Activated T-helper 1 cell treated with anti-CD3 and anti-CD28 coated beads, Interleukin-12 subunit alpha, Interleukin-12 subunit beta, Interleukin-2, Interleukin-4 antibody, amounts not matched to agents 30 ng/mL and 10 ng/mL and 1 ng/mL, durations not matched to agents 14 hours and 24 hours and 36 hours (primary cell): ENCODE measurements around the gene SLC13A4. TPM values are rescaled to one million over a fixed set of nuclear protein-coding genes. Genes with fewer than 3 reads are reported as not detected.
"Not testable (repeated sequence)": the region's sequence is repeated elsewhere in the genome, so short reads cannot be mapped to it uniquely, and the experiment has no call there.

ENCODE experiments used
- DNase-seq: peaks from one replicate; pipeline ENCODE4 v3.0.0; 2021; ENCODE audit warnings: low spot score
- H3K27ac Mint-ChIP-seq: one replicate; pipeline ENCODE4 v1.8.0; 2021; ENCODE audit warnings: mild to moderate bottlenecking, mixed read lengths
- H3K27me3 Mint-ChIP-seq: one replicate; pipeline ENCODE4 v1.8.0; 2022; ENCODE audit warnings: mild to moderate bottlenecking, moderate library complexity, mixed read lengths; ENCODE audit not compliant: insufficient read depth
- H3K36me3 Mint-ChIP-seq: one replicate; pipeline ENCODE4 v1.8.0; 2021; ENCODE audit warnings: low read depth, mixed read lengths
- H3K4me1 Mint-ChIP-seq: one replicate; pipeline ENCODE4 v1.8.0; 2021; ENCODE audit warnings: low read depth, mixed read lengths
- H3K4me3 Mint-ChIP-seq: one replicate; pipeline ENCODE4 v1.8.0; 2021; ENCODE audit warnings: mild to moderate bottlenecking, moderate library complexity, mixed read lengths
- H3K9me3 Mint-ChIP-seq: one replicate; pipeline ENCODE4 v1.8.0; 2021; ENCODE audit warnings: mixed read lengths
- intact Hi-C: fragments of 100-400 bp; cut with micrococcal nuclease; formaldehyde crosslinking; loops from one replicate; pipeline ENCODE4 v1.15.1; 2024
- total RNA-seq: library from RNA; stranded (reverse); gene quantifications from 2 replicates; pipeline ENCODE4 v1.2.3, GENCODE V29; 2022

SLC13A4 gene
- total RNA-seq, 1 donor from 2014 or later, result not detected

DNA sequence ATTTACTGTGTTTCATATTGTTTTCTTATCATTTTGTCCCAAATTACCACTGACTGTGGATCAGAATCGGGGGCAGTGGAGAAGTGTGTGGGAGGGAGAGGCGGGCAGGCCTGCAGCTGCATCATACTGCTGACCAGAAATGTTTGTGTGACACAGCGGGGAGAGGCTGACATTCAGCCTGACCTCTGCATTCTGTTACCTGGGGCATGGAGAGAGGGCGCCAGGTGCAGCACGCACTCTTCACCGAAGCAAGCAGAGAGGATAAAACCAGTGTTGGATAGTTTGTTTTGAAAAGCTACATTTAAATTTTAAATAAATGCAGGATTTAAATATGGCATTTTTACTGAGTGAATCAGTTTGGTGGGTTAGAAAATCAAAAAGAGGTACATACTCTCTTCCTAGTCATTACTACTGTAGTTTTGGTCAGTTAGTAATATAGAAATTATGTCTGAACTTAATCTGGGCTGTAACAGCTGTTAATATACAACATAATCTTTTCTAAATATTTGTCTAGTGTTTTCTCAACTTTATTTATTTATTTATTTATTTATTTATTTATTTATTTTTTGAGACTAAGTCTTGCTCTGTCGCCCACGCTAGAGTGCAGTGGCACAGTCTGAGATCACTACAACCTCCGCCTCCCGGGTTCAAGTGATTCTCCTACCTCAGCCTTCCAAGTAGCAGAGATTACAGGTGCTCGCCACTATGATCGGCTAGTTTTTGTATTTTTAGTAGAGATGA lies 74.5 kb downstream of the SLC13A4 start:
- Mint-ChIP-seq H3K27ac (no peak overlapping the region), H3K9me3 (no peaks in the 10 kb centered on the region), H3K4me3 (no peak overlapping the region), H3K36me3 (no peaks in the 10 kb centered on the region), H3K4me1 (no peaks in the 10 kb centered on the region), H3K27me3 (no peaks in the 10 kb centered on the region)
- DNase-seq, result no peak
- intact Hi-C loops, result no loop called here

DNA sequence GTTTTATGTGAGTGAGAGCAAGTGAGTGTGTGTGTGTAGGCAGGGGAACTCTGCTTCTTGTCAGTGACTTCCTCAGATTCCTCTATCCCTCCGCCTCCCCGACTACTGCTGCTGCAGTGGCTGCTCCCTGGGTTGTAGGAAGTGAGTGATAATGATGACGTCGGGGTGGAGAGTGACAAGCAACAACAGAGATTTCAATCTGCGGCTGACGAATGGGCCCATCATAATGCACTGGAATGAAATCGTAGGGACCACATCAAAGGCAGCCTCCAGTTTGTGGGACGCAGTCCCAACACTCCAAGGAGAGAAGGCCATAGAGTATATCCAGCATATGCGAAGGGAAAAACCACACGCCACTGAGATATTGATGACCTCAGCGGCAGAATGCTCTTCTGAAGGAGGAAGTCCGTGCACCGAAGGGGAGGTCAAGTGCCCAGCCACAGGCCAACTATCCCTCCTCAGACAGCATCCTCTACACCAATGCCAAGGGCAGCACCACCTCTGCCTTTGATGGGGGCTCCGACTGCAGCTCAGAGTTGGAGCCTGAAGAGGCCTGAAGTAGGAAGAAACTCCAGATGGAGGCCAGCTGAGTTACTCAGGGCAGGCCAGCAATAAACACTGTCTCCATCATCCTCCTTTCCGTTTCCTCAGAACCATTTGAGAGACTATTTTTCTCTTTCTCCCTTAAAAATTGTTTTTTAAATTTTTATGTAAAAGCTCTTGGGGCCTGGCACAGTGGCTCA lies 77.0 kb downstream of the SLC13A4 start:
- intact Hi-C loops, result no loop called here
- Mint-ChIP-seq H3K9me3 (no peaks in the 10 kb centered on the region), H3K4me1 (no peaks in the 10 kb centered on the region), H3K4me3 (no peak overlapping the region), H3K36me3 (peaks cover 6% of the 10 kb centered on the region), H3K27me3 (no peaks in the 10 kb centered on the region), H3K27ac (no peak overlapping the region)
- DNase-seq, result no peak

DNA sequence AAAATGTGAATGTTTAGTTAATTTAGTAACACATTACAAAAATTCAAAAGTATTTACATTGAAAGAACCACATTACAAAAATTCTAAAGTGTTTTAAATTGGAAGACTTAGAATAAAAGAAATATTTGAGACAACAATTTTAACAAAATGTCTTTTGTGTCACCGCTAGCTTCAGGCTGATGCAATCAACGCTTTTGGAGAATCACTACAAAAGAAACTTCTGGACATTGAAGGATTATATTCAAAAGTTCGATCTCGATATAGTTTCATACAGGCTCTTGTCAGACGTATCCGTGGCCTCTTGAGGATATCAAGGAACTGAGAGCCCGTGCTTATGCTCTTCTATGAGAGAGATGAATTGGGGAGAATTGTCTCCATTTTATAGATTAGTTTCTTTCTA lies 79.8 kb downstream of the SLC13A4 start:
- no peaks in the 10 kb centered on the region for H3K27me3 Mint-ChIP-seq
- intact Hi-C loops, result no loop called here
- H3K9me3 Mint-ChIP-seq, result no peaks in the 10 kb centered on the region
- peaks cover 24% of the 10 kb centered on the region for H3K36me3 Mint-ChIP-seq
- no peak overlapping the region for H3K4me3 Mint-ChIP-seq
- no peak for DNase-seq
- H3K27ac Mint-ChIP-seq, result no peak overlapping the region
- H3K4me1 Mint-ChIP-seq, result no peaks in the 10 kb centered on the region

DNA sequence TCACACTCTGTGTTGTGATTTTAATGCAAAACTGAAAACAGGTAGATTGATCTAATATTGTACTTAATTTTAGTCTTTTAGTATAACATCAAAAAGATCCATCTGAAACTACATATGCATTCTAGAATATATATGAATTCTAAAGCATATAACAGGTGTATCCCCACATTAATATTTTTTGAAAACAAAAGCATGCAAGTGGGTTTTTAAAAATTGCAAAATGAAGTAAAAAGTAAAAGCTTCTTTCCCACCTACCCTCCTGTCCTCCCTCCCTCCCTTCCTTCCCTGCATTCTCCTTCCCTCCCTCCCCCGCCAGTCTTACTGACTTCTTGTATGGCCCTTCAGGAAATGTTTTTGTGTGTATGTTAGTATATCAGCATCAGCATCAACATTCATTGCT lies 80.2 kb downstream of the SLC13A4 start:
- no peaks in the 10 kb centered on the region for H3K27me3 Mint-ChIP-seq
- DNase-seq, result no peak
- no peaks in the 10 kb centered on the region for H3K4me1 Mint-ChIP-seq
- no peaks in the 10 kb centered on the region for H3K9me3 Mint-ChIP-seq
- intact Hi-C loops, result no loop called here
- H3K4me3 Mint-ChIP-seq, result no peak overlapping the region
- H3K36me3 Mint-ChIP-seq, result peaks cover 24% of the 10 kb centered on the region
- no peak overlapping the region for H3K27ac Mint-ChIP-seq

DNA sequence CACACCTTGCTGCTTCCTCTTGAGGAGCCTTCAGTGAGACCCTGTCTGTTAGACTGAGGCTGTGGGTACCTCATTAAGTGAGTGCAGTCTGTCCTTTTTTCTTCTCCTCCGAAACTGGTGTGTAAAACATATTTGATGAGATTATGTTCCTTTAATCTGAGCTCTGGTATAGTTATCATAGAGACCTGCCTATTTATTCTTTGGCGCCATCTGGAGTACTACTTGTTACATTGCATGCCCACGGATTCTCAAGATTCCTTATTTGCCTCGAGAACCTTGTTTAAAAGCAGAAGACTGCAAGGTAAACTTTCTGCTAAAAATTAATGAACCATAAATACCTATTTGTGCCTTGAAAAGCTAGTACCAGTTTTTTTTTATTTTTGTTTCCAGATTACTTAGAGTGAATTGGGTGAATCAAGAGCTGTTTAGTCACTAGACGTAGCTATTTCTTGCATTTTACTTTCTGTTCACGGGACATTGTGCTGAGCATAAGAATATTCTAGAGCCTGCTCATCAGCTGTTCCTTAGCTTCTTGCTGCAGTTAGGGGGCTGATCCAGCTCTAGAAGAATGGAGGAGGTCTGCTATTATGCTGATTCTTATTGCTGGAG lies 82.6 kb downstream of the SLC13A4 start:
- DNase-seq, result no peak
- Mint-ChIP-seq H3K4me3 (no peak overlapping the region), H3K36me3 (peaks cover 33% of the 10 kb centered on the region), H3K27ac (no peak overlapping the region), H3K9me3 (no peaks in the 10 kb centered on the region), H3K27me3 (no peaks in the 10 kb centered on the region), H3K4me1 (no peaks in the 10 kb centered on the region)
- intact Hi-C loops, result loop anchor here (1.0 kb wide), 4 partner anchors 24 to 371 kb away; no protein-coding TSS in a partner anchor

DNA sequence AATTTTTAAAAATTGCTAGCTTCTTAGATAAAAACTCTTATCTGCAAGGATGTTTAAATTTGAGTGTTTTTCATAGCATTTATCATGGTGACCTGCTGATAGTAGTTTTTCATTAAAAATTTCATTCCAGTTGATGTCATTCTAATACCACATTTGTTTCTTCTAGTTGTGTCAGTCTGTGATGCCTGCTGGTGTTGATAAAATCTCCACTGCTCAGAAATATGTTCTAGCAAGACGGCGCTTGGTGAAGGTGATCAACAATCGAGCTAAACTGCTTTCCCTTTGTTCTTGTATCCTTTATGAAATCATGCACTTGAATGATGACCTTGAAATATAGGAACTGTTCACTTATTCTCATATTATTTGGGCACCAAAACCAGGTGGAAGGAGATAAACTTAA lies 83.3 kb downstream of the SLC13A4 start:
- DNase-seq, result no peak
- Mint-ChIP-seq H3K4me3 (no peak overlapping the region), H3K36me3 (peaks cover 38% of the 10 kb centered on the region), H3K9me3 (no peaks in the 10 kb centered on the region), H3K27ac (no peak overlapping the region), H3K27me3 (no peaks in the 10 kb centered on the region), H3K4me1 (no peaks in the 10 kb centered on the region)
- intact Hi-C loops, result loop anchor here (1.0 kb wide), 4 partner anchors 23 to 370 kb away; no protein-coding TSS in a partner anchor

DNA sequence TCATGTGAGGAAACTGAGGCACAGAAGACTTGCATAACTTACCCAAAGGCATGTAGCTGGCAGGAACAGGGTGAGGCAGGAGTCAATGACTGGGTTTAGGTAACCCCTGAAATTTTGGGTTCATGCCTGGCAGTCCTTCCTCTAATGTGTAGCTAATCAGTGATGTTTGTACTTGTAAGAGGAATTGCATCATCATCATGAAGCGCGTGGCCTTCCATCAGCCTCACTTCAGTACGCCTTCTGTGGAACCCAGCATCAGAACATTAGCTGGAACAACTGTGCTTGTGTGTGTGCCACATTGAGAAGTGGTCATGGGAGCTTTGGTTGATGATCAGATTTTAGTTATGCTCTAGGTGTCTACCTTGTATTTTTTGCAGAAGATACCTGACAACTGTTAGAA lies 83.8 kb downstream of the SLC13A4 start:
- H3K4me1 Mint-ChIP-seq, result no peaks in the 10 kb centered on the region
- H3K4me3 Mint-ChIP-seq, result no peak overlapping the region
- no peak overlapping the region for H3K27ac Mint-ChIP-seq
- intact Hi-C loops, result no loop called here
- H3K36me3 Mint-ChIP-seq, result peaks cover 39% of the 10 kb centered on the region
- DNase-seq, result no peak
- H3K27me3 Mint-ChIP-seq, result no peaks in the 10 kb centered on the region
- no peaks in the 10 kb centered on the region for H3K9me3 Mint-ChIP-seq

DNA sequence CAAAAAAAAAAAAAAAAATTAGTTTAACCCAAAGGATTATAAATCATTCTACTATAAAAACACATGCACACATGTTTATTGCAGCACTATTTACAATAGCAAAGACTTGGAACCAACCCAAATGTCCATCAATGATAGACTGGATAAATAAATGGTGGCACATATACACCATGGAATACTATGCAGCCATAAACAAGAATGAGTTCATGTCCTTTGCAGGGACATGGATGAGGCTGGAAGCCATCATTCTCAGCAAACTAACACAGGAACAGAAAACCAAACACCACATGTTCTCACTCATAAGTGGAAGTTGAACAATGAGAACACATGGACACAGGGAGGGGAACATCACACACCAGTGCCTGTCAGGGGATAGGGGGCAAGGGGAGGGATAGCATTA lies 88.3 kb downstream of the SLC13A4 start:
- H3K9me3 Mint-ChIP-seq, H3K4me1 Mint-ChIP-seq, intact Hi-C loops, H3K4me3 Mint-ChIP-seq, H3K27ac Mint-ChIP-seq, DNase-seq, H3K27me3 Mint-ChIP-seq: not testable (repeated sequence)
- peaks cover 49% of the 10 kb centered on the region for H3K36me3 Mint-ChIP-seq

DNA sequence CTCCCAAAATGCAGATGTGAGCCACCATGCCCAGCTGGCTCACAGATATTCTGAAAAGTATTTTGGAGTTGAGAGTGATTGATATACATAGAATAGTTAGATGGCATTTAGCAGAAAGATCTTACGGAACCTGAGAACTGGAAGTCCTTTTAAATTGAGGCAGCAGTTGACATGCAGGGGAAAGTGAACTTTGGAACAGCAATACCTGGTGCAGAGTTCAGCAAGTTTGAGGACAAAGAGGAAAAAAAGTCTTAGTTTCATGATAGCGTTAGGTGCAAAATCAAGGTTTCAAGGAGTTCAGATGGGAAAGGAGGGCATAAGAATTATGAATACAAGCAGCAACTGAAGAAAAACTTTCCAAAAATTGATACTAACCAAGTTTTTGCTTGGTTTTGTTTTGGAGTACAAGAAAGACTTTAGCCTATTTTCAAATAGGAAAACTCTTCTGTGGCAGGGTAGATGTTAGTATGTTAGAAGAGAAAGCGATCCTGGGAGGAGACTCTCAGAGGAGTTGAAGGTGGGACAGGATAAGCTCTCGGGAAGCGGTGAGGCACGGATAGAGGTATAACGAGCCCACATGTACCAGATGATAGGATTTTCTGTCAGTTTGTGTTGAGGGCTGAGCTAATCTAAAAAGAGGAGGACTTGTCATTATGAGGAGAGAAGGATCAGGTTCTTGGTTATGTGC lies 93.7 kb downstream of the SLC13A4 start:
- intact Hi-C loops, result no loop called here
- no peak overlapping the region for H3K27ac Mint-ChIP-seq
- no peaks in the 10 kb centered on the region for H3K27me3 Mint-ChIP-seq
- no peak overlapping the region for H3K4me3 Mint-ChIP-seq
- H3K9me3 Mint-ChIP-seq, result no peaks in the 10 kb centered on the region
- peaks cover 49% of the 10 kb centered on the region for H3K36me3 Mint-ChIP-seq
- no peaks in the 10 kb centered on the region for H3K4me1 Mint-ChIP-seq
- no peak for DNase-seq

Other genes with a start within 250 kb of the SLC13A4 start
- gene CNOT4, start 218.1 kb downstream of the SLC13A4 start, total RNA-seq, result 21.3 and 23.3 TPM in 2 replicates
- 110 and 121 TPM in 2 replicates for gene NUP205, start 170.3 kb downstream of the SLC13A4 start, total RNA-seq
- gene STMP1, start 65.7 kb downstream of the SLC13A4 start, total RNA-seq, result 22.7 and 24.7 TPM in 2 replicates
- not detected in 2 replicates for gene FAM180A, start 20.6 kb upstream of the SLC13A4 start, total RNA-seq
- gene MTPN, start 249.2 kb upstream of the SLC13A4 start, total RNA-seq, result 117 and 119 TPM in 2 replicates